Stimulated activated CD4-positive, alpha-beta T cell treated with anti-CD3 and anti-CD28 coated beads, TNF-alpha, amount 100 ng/mL, for 24 hours (primary cell): ENCODE data around the gene CACNB4.
"Not testable (repeated sequence)": the region's sequence is repeated elsewhere in the genome, so short reads cannot be mapped to it uniquely, and the experiment has no call there.

Experiments used
- DNase-seq, 3 experiments: peaks; one replicate each; pipeline ENCODE4 v3.0.0-alpha.2; 2020; ENCODE audit warnings: low read depth in 3 of 3

The CACNB4 gene

GRCh38 chr2:151945186-151945585 is 153.7 kb downstream of the CACNB4 start:
- DNase-seq, result no peak

- DNase-seq, result no peak
Measured at GRCh38 chr2:151943461-151943860, 155.4 kb downstream of the CACNB4 start.

GRCh38 chr2:151942540-151943205 is 156.2 kb downstream of the CACNB4 start:
- not testable (repeated sequence) for DNase-seq

GRCh38 chr2:151937966-151938365 is 160.9 kb downstream of the CACNB4 start:
- DNase-seq, result no peak

DNA sequence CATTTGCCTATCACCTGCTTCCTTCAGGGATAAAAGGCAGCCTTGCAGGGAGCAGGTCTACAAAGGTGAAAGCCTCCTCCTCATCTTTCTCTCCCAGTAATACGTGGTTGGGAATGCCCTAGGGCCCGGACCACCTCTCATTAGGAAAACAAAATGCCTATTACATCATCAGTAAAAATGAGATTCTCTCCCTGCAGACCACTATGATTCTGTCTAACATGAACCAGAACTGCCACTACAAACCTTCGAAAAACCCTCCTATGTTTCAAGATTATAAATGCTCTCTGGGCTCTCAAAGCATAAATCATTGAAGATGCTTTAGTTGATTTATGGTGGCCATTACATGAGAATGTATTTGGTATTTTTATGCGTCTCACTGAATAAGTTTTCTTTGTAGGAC is 162.2 kb downstream of the CACNB4 start:
- DNase-seq, result no peak

GRCh38 chr2:151933266-151933804 is 165.5 kb downstream of the CACNB4 start:
- no peak for DNase-seq

DNA sequence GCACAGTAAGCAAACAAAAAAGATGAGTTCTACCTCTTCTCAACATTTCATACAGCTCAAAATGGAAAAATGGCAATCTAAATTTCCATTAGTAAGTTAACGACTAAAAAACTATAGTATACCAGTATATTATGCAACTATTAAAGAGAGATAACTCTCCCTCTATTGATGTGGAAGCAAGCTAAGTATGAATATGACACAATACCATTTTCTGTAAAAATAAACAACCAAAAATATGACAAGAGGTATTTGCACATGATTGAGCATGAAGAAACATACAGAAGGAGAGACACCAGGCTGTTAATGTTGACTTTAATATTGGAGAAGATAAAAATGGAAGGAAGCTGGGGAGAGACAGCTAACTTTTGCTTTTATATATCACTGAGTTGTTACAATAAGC is 167.1 kb downstream of the CACNB4 start:
- no peak for DNase-seq

- no peak for DNase-seq
Measured at GRCh38 chr2:151931030-151931611, 167.7 kb downstream of the CACNB4 start.

DNA sequence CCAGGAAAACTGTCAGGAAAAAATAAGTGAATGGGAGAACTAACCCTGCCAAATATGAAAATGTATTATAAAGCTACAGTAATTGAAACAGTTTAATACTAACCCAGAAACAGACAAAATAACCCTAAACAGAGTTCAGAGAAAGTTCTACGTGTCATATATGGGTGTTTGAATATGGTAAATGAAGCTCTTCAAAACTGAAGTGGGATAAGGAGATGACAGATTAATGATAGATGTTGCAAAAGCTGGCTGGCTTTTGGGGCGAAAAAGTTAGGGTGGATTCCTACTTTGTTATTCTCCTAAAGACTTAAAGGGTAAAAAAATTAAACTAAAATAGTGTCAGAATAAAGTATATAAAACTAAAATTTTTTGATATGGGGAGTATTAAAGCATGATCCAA is 168.8 kb downstream of the CACNB4 start:
- DNase-seq, result no peak

GRCh38 chr2:151928380-151928779 is 170.5 kb downstream of the CACNB4 start:
- no peak for DNase-seq

DNA sequence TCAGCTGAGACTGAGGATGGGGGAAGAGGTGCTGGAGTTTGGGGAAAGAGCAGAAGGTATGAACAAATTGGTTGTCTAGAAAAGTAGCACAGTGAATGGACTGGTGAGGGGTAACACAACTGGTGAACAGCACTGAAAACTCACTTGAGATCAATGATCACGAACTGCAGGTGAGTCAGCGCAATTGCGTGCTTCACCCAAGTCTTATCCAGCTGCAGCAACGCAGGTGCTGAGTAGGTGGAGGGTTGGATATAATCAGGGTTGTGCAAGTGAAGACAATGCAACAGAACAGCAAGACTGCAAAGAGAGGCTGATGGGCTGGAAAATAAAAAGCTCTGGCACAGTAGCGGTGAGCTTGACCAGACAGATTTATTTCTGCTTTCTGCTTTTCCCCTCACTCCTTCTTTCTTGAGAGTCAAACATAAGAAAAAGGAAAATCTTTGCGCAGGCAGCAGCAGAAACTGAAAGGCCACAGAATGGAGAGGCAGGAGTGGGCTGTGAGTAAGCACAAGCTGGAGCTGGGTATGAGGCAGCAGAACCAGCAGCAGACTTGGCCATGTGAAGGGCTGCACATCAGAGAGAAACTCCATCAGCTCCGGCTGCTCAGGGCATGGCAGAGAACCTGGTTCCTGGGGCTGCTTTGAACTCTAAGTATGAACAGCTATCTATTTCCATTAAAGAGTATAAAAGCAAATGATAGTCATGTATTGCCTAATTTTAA is 171.2 kb downstream of the CACNB4 start:
- DNase-seq, result no peak

DNA sequence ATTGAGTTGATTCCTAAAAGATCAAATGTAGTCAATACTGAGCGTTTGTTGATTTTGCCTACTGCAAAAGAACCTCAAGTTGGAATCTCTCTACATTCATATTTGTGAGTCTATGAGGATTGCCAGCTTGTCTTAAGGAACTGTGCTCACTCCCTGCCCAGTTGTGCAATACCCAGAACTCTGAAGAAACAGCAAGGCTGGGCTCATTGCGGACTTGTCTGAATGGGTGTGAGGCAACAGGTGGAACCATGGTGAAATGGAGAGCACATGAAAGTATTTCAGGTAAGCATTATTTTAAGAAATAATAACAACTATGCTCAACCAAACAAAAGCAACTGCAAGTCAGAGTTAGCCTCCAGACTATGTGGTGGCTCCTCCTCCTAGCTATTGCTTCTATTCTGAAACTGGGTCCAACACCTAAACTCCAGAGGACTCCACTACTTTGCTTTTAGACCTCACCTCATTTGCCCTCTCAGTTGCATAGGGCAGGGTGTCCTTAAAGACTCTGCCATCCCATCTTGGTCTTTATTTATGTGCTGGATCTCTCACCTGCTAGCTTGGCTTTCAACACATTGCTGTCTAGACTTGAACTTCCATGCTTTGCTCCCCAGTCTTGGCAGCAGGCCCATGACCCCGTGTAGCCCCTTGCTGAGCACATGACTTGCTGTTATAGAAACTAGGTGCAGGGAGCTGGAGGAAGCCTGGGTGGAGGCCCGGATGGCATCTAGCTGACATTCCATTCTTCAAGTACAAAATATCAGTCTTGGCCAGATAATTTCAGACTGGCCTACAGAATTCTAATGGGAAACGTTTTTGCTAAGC is 175.8 kb downstream of the CACNB4 start:
- DNase-seq, result no peak

GRCh38 chr2:151919786-151920185 is 179.1 kb downstream of the CACNB4 start:
- no peak for DNase-seq

- DNase-seq, result no peak
Measured at GRCh38 chr2:151918308-151918707, 180.5 kb downstream of the CACNB4 start.

DNA sequence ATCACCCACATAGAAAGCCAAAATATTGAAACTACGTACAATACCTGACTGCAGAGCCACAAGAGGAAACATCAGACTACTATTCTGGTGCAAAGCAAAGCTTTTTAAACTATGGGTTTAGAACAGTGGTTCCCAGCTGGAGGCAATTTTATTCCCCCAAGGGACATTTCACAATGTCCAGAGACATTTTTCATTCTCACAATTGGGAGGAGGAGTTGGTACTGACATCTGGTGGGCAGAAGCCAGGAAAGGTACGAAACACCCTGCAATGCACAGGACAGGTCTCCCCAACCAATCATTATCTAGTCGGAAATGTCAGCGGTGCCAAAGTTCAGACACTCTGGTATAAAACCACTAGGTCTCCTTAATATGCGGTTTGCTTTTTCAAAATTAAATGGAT is 182.2 kb downstream of the CACNB4 start:
- no peak for DNase-seq

GRCh38 chr2:151915629-151916025 is 183.2 kb downstream of the CACNB4 start:
- DNase-seq, result not testable (repeated sequence)

DNA sequence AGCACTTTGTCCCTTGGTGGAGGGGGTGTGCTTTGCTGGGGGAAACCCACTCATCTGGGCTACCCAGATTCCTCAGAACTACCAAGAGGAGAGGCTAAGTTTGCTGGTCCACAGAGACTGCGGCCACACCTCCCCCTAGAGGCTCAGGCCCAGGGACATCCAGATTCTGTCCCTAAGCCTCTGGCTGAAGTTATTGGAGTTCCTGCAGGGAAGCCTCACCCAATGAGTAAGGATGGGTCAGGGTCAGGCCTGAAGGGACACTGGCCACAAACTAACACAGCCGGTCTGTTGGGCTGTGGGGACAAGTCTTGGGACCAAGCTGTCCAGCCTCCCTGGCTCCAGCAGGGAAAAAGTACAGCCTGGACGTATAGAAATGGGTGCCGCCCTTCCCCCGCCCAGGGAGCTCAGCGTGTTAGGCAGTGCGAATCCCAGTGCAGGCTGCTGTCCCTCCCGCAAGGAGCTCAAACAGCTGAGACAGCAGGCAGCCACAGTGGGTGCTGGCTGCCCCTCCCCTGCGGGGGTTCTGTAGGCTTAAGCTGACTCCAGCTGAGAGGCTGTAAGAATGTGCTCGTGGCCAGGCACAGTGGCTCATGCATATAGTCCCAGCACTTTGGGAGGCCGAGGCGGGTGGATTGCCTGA is 183.7 kb downstream of the CACNB4 start:
- DNase-seq, result no peak

DNA sequence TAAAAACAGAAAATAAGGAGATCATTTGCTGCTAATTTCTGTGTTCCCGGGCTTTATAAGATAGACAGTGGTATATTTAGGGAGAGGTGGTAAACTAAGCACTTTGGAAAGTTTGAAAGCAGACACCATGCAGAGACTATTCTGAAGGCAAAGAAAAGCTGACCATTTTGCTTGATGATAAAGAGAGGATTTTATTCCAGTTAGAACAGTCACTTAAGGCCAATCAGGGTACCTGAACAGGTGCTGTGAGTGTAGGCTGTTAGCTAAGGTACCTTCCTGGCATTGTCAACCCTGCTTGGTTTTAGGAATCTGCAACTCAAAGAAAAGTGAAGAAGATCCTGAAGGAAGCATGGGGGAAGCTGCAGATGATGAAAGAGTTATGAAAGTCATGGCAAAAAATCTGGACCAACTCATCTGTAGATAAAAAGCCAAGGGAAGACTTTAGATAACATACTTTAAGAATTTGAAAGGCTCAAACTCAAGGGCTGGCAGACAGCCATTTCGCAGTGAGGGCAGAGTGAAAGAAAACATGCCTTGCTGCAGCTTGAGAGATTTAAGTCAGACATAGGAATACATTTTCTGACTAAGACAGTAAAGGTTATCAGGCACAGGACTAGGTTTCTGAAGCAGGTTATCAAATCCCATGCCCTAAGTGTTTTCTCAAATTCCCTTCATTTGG is 190.5 kb downstream of the CACNB4 start:
- DNase-seq, result no peak

GRCh38 chr2:151907286-151908203 is 191.3 kb downstream of the CACNB4 start:
- no peak for DNase-seq

DNA sequence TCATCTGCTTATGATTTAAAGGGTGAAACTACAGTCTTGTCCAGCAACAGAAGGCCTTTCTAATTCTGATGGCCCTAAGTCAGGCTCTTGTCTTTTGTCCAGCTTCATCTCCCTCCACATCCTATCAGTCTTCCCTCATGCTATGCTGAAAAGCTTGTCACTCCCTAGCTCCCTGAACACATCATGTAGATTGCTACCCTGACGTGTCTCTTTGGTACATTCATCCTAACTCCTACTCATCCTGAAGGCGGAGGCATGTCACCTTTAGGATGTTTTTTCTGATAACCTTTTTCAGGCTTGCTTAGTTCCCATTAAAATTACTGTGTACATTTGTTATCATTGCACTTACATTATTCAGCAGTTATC is 192.2 kb downstream of the CACNB4 start:
- DNase-seq, result no peak
